KOPT-K1 (cell line): ENCODE data around the gene HTRA1.

ENCODE experiments used
- H3K27ac ChIP-seq: fragments of 200-600 bp; sonication (generic); 2 replicates; pipeline ENCODE4 v1.5.1; 2016; ENCODE audit warnings: antibody characterized with exemption, mild to moderate bottlenecking, low read depth, low read length; ENCODE audit not compliant: poor library complexity, severe bottlenecking
- H3K36me3 ChIP-seq: fragments of 200-600 bp; sonication (generic); 2 replicates; pipeline ENCODE4 v1.5.1; 2017; ENCODE audit warnings: antibody characterized with exemption, mild to moderate bottlenecking, low read length, moderate library complexity; ENCODE audit not compliant: insufficient read depth
- H3K9me3 ChIP-seq: fragments of 200-600 bp; sonication (generic); 2 replicates; pipeline ENCODE4 v1.5.1; 2017; ENCODE audit warnings: antibody characterized with exemption, low read length, mild to moderate bottlenecking; ENCODE audit not compliant: insufficient read depth, poor library complexity, severe bottlenecking

HTRA1 gene

DNA sequence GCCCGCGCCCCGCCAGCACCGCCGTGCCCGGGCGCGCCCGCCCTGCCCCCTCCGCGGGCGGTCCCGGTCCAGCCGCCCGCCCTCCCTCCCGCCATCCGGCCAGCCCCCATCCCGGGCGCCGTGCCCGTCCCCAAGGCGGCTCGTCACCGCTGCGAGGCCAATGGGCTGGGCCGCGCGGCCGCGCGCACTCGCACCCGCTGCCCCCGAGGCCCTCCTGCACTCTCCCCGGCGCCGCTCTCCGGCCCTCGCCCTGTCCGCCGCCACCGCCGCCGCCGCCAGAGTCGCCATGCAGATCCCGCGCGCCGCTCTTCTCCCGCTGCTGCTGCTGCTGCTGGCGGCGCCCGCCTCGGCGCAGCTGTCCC, at the start of gene HTRA1:
HTRA1 (plus strand) TSS at position 187 of the 362 bp plus-strand sequence; CDS start at position 287, 100 bp downstream.
- Histone ChIP-seq H3K36me3 (no peaks in the 10 kb centered on the region), H3K9me3 (no peaks in the 10 kb centered on the region), H3K27ac (no peak within 1 kb of the TSS)

DNA sequence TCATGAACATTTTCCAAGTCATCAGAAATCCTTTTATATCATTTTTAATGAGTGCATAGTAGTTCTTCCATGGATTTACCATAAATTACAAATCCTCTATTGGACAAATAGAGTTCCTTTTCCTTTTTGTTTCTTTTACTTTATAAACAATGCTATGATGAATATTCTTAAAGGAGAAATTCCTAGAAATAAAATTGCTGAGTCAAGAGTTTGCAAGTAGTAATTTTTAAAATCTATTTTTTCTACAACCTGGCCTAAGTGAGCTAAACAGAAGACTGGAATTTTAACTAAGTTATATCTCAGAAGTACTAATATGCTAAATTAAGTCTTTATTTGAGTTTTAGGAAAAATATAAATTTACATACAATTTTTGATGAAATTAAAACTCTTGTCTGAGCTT, 48.0 kb upstream of the HTRA1 start:
- Histone ChIP-seq H3K36me3 (no peaks in the 10 kb centered on the region), H3K9me3 (no peaks in the 10 kb centered on the region), H3K27ac (no peak overlapping the region)

DNA sequence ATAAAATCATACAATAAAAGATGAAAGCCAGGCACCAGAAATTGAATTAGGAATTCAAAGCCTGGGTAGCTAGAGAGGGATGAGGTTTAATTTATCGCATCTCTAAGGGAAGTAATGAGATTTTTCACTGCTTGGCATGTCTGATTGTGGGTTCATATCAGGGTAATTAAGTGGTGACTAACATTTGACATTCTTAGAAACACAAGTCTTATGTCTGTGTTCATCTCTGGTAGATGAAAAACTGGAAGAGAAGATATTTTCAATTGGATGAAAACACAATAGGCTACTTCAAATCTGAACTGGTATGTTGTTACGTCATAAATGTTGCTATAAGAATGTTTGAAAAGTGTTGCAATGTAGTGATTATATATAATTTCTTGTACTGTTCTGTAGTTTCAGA, 43.7 kb upstream of the HTRA1 start:
- H3K9me3 ChIP-seq, result no peaks in the 10 kb centered on the region
- H3K27ac ChIP-seq, result no peak overlapping the region
- no peaks in the 10 kb centered on the region for H3K36me3 ChIP-seq

DNA sequence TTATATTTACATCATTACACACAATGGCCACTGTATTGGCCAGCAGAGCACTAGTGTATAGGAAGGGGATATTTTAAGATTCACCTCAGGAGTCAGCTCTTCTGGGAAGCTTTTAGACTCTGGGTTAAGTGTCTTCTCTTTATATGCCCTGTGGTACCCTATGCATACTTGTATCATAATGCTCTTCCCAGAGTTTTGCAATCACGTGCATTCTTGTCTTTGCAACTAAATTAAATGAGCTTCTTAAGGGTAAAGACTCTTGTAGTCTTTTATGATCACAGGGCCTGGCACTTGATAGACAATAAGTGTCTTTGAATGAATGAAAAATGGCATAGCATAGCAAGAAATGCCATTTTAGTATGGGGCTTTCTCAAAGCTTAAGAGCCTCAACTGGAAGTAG, 42.3 kb upstream of the HTRA1 start:
- no peak overlapping the region for H3K27ac ChIP-seq
- no peaks in the 10 kb centered on the region for H3K36me3 ChIP-seq
- no peaks in the 10 kb centered on the region for H3K9me3 ChIP-seq

DNA sequence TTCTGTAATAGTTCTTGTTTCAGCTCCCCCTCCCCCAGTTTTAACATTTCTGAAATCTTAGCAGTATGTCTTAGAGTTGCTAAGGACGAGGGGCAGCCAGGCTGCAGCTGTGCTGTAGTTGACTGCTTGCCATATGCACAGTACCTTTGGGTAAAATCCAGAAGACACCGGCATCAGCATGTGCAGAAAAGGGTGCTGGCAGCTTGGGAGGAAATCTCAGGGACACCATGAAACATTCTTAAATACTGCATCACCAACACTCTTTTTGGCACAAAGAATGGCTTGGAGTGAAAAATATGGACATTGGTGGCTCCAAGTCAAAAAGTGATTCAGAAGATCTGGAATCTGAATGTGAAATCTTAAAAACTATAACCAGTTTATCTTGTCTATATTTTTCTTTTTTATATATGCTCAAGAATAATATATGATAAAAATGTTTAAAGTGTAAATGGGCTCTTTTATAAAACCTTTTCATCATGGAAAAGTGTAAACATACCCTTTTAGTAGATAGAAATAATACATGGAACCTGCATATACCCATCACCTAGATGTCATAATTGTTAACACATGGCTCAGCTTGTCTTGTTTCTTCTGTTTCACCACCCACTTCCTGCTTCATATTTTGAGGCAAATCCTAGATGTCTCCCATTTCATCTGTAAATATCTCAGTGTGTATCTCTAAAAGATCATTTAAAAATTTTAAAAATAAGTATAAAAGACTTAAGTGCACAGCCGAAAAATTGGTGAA, 41.3 kb upstream of the HTRA1 start:
- Histone ChIP-seq H3K9me3 (no peaks in the 10 kb centered on the region), H3K27ac (no peak overlapping the region), H3K36me3 (no peaks in the 10 kb centered on the region)

DNA sequence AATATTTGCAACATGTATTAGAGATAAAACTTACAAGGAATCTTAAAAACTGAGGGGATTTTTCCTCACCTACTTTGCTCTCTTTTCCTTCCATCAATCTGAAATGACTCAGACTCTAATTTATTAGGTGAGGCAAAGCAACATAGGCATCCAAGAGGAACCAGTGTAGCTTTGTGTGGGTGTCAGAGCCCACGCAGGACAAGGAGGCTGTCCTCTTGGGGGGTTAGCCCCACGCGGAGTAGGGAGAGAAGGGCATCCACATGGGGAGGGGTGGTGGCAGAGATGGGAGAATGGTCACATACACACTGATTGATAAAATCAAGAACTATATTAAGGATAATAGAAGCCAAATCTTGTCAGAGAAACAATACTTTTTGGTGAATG, 40.7 kb upstream of the HTRA1 start:
- Histone ChIP-seq H3K27ac (no peak overlapping the region), H3K36me3 (no peaks in the 10 kb centered on the region), H3K9me3 (no peaks in the 10 kb centered on the region)

DNA sequence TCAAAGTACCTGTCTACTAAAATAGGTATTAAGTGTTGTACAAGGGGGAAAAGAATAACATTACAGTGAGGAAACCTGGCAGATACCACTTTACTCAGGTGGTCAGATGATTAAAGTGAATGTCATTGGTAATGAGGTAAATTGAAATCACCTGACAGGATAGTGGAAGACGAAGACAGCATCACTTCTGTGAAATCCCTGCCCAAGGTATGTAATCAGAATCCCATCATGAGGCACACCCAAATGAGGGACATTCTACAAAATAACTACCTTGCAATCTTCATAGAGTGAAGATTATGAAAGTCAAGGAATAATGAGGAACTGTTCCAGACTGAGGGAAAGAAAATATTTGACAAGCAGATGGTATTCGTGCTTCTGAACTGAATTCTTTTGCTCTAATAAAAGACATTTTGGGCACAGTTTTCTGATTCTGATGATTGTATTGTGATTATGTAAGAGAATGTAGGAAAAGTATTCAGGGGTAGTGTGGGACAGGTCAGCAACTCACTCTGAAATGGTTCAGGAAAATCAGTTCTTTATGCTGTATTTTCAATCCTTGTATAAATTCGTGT, 40.2 kb upstream of the HTRA1 start:
- Histone ChIP-seq H3K36me3 (no peaks in the 10 kb centered on the region), H3K9me3 (no peaks in the 10 kb centered on the region), H3K27ac (no peak overlapping the region)

DNA sequence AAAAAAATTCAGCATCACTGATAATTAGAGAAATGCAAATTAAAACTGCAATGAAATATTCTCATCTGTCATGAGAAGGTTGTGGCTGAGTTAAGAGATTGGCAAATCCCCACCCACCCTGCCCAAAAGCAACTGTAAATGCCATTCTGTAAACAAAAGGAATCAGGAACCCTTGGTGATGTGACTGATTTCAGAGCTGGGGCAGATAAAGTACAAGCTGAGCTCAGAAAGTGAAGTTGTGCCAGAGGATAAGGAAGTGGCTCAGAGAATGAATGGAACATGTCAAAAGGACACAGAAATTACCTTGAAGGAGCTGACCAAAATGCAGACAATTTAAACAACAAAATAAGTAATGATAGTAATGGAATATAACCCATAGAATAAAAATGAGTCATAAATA, 39.6 kb upstream of the HTRA1 start:
- Histone ChIP-seq H3K9me3 (no peaks in the 10 kb centered on the region), H3K27ac (no peak overlapping the region), H3K36me3 (no peaks in the 10 kb centered on the region)

DNA sequence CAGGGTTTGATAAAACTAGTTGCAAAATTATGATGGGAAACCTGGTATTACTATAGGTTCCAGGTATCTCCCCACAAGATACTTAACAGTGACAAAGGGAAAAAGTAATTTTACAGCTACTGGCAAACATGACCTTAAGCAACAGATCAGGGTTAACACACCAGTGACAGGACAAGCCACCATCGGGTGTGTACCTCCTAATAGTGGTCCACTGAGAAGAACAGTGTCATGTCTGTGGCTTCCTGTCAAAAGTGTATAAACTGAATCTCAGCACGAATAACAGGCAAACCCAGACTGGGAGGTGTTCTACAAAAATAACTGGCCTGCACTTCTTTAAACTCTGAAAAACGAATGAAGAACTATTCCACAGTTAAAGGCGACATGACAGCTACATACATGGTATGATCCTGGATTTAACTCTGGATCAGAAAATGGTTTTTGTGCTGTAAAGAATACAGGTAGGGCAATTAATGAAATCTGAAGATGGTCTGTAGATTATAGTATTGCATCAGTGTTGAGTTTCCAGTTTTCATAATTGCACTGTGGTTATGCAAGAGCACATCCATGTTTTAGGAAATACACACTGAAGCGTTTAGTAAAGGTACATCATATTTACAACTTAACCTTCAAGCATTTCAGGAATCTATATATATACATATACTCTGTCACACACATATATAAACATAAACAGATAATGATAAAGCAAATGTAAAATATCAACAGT, 38.9 kb upstream of the HTRA1 start:
- Histone ChIP-seq H3K36me3 (no peaks in the 10 kb centered on the region), H3K9me3 (no peaks in the 10 kb centered on the region), H3K27ac (no peak overlapping the region)

DNA sequence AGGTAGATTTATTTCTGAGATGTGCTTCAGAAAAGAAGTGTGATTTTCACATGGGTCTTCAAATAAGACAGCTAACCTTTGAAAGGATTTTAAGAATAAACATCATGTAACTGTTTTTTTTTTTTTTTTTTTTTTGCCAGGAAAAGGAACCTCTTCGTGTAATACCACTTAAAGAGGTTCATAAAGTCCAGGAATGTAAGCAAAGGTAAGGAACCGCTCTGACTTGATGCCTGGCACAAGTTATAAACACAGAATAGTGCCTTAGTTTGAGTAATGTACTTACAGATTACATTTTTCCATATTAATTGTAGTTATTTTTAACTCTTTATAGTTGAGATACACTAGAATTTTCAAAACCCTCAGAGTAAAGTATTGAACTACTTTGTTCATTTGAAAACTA, 37.3 kb upstream of the HTRA1 start:
- Histone ChIP-seq H3K9me3 (no peaks in the 10 kb centered on the region), H3K27ac (no peak overlapping the region), H3K36me3 (no peaks in the 10 kb centered on the region)

DNA sequence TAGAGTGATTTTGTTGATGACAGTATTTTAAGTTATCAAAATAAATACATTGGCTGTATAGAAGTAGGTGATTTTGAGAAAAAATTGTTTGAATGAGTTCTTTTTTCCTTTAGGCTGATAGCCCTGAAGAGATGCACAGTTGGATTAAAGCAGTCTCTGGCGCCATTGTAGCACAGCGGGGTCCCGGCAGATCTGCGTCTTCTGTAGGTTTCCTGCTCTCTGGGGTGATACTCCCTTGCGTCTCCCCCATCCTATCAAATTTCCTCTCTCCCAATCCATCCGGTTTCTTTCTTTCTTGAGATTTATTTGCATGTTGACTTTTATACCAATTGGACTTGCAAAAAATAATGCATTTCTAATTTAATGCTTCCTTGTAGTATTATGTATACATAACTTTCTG, 34.5 kb upstream of the HTRA1 start:
- H3K27ac ChIP-seq, result no peak overlapping the region
- H3K36me3 ChIP-seq, result no peaks in the 10 kb centered on the region

DNA sequence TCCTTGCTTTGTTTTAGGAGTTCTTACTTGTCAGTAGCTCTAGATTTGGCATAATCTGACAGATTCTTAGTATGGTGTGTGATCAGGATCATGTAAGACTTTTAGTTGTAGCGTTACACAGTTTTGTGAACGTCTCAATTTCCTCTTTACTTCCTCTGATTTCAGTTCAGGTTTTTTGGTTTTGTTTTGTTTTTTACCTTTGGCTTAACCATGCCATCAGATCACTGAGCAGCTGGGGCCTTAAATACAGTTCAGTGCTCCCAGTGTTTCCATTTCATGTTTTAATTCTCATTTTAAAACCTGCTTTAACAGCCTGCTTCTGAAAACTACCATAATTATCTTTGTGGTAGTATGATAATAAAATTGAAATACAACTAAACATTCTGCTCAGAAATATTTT, 34.1 kb upstream of the HTRA1 start:
- Histone ChIP-seq H3K36me3 (no peaks in the 10 kb centered on the region), H3K9me3 (no peaks in the 10 kb centered on the region), H3K27ac (no peak overlapping the region)

More for the DNA sequence above, 34.5 kb upstream of the HTRA1 start:
- H3K9me3 ChIP-seq, result no peaks in the 10 kb centered on the region

DNA sequence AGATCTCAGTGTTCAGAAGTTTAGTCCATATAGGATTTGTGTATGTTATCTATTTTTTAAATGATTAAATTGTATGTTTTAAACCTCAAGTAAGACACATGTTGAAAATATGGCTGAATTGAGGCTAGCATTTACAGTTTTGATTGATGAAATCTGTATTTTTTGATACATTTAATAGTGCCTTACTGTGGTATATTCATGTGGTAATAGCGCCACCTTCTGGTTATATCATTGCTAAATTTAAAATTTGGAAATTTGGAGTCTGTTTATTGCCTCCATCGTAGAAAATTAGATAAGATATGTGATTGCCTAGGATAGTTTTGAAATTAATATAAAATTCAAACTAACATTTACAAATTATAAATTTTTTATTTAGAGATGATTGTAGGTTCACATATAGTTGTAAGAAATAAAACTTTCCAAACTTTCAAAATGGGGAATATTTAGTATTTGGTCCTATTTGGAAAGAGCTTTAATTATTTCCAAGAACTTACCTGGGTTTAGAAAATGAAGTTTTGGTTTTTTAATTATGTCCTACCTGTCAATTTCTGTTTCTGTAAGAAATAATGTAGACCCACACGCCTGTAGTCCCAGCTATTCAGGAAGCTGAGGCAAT, 26.0 kb upstream of the HTRA1 start:
- Histone ChIP-seq H3K27ac (no peak overlapping the region), H3K9me3 (no peaks in the 10 kb centered on the region), H3K36me3 (no peaks in the 10 kb centered on the region)

DNA sequence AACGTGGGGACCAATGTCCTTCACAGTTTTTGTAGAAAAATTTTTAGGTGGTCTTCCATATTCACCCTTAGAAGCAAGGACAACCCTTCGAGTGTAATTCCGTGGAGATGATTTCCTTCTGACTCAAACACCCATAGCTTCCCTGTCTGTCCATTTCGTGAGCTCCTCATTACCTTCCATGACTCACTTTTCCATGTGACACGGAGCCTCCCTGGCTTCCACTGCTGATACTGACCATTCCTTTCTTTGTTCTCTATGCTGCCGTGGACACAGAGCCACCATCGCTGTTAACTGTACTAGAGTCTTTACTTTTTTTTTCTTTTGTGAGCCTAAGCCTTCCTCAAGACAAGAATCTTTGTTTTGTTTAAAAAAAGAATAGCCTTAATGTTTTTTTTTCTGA, 19.4 kb upstream of the HTRA1 start:
- Histone ChIP-seq H3K36me3 (no peaks in the 10 kb centered on the region), H3K9me3 (no peaks in the 10 kb centered on the region), H3K27ac (no peak overlapping the region)

DNA sequence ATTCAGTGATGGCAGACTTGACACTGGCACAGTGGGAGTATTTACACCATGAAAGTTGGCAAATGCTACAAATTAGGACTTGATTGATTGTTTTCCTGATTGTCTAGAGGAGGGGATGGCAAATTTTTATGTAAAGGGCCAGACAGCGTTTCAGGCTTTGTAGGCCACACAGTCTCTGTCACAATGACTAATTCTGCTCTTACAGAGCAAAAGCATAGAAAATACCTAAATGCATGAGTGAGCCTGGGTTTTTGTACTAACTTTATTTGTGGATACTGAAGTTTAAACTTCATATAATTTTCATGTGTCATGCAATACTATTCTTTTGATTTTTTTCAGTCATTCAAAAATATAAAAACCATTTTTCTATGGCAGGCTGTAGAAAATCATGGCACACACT, 15.9 kb upstream of the HTRA1 start:
- no peaks in the 10 kb centered on the region for H3K9me3 ChIP-seq
- H3K36me3 ChIP-seq, result no peaks in the 10 kb centered on the region
- H3K27ac ChIP-seq, result no peak overlapping the region
